Stomach smooth muscle (tissue), 2 donors: ENCODE measurements around the gene MLC1.

Source experiments
- H3K27ac ChIP-seq: one replicate; pipeline ENCODE4 v1.7.0; 2013; ENCODE audit warnings: mild to moderate bottlenecking, low read length, inconsistent platforms
- H3K27me3 ChIP-seq, 2 donors: one replicate each; pipeline ENCODE4 v1.7.0; 2013; ENCODE audit warnings: low read length in 2 of 2; ENCODE audit not compliant: insufficient read depth in 2 of 2, control insufficient read depth in 1 of 2
- H3K36me3 ChIP-seq, 2 donors: one replicate each; pipeline ENCODE4 v1.7.0; 2013; ENCODE audit warnings: low read length in 2 of 2; ENCODE audit not compliant: control insufficient read depth in 2 of 2, insufficient read depth in 2 of 2
- H3K4me1 ChIP-seq: one replicate; pipeline ENCODE4 v1.7.0; 2013; ENCODE audit warnings: low read length; ENCODE audit not compliant: control insufficient read depth, insufficient read depth
- H3K4me3 ChIP-seq, 2 donors: one replicate each; pipeline ENCODE4 v1.7.0; 2013; ENCODE audit warnings: low read length in 2 of 2
- H3K9ac ChIP-seq, 2 donors: one replicate each; pipeline ENCODE4 v1.7.0; 2013; ENCODE audit warnings: low read length in 2 of 2, mild to moderate bottlenecking in 1 of 2
- H3K9me3 ChIP-seq, 2 donors: one replicate each; pipeline ENCODE4 v1.7.0; 2013; ENCODE audit warnings: low read length in 2 of 2; ENCODE audit not compliant: control insufficient read depth in 2 of 2
- donor health status: healthy.
- donor health status: Pancreatic carcinoma.

MLC1 gene

DNA sequence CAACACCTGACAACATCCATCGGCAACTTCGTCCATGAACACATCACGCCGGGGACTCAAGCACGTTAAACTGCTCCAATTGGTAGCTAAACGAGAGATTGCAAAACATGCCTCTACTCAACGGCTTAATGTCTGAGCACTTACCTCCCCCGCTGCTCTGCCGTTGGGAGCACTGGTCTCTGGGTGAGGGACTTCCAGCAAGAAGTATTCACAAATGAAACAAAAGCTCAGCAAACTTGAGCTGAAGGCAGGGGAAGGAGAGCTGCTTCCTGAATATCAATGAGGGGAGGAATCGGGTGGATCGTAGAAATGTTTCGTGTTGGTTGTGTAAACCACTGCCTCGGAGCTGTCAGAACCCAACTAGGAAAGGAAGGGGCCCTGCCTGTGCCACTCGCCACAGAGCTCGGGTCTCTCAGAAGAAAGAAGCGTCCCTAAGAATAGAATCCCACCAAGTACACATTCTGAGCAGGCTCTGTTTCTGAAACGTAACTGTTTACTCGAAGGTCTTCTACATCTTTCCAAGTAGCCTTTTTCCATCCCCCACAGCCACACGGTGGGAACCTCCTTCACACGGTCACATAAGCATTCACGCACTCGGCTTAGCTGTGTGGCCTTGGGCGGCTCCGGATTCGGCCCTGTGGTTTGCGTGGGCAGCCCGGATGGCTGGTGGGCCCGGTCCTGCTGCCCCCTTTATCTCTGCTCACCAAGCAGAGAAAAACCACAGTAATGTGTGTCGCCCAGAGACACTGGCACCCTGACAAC is at the start of gene MLC1:
TSS of gene MLC1 (minus strand) at position 216 of the 762 bp plus-strand sequence. CDS start 524 bp downstream, outside the sequence.
- Histone ChIP-seq H3K9ac (no peak within 1 kb of the TSS), H3K36me3 (no peaks in the 10 kb centered on the region), H3K4me1 (no peaks in the 10 kb centered on the region), H3K27me3 (peaks cover 19 to 42% of the 10 kb centered on the region in 2 donors), H3K4me3 (no peak within 1 kb of the TSS), H3K9me3 (peaks cover 0 to 3% of the 10 kb centered on the region in 2 donors), H3K27ac (no peak within 1 kb of the TSS)

DNA sequence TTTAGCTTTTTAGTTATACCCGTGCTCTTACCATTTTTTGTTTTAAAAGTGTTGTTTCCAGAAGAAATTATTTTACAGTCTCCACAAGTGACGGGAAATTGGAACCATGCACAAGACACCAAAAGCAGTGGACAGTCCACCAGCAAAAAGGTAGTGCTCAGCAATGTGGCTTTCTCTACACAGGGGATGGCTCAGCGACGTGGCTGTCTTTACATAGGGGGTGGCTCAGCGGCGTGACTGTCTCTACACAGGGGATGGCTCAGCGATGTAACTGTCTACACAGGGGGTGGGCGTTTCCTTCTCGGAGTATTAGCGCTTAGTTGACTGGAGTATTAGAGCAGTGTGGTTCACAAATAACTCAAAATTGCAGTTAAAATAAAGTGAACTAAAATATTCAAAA is 49.3 kb upstream of the MLC1 start:
- H3K4me1 ChIP-seq: peaks cover 4% of the 10 kb centered on the region
- no peak overlapping the region for H3K9ac ChIP-seq
- H3K9me3 ChIP-seq: no peaks in the 10 kb centered on the region
- no peak overlapping the region for H3K4me3 ChIP-seq
- no peak overlapping the region for H3K27ac ChIP-seq
- peaks cover 0 to 1% of the 10 kb centered on the region in 2 donors for H3K27me3 ChIP-seq
- H3K36me3 ChIP-seq: no peaks in the 10 kb centered on the region

DNA sequence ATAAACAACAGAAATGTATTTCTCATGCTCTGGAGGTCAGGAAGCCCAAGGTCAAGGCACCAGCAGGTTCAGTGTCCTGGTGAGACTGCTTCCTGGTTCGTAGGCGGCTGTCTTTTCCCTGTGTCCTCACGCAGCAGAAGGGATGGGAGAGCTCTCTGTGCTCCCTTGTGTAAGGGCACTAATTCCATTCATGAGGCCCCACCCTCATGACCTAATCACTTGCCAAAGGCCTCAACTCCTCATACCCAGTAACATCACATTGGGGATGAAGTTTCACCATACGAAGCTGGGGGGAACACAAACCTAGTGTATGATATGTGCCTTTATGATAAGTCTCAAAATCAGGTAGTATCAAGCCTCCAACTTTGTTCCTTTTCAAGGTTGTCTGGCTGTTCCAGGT is 46.7 kb upstream of the MLC1 start:
- Histone ChIP-seq H3K9me3 (no peaks in the 10 kb centered on the region), H3K27me3 (peaks cover 0 to 2% of the 10 kb centered on the region in 2 donors), H3K4me1 (peaks cover 4% of the 10 kb centered on the region), H3K9ac (no peak overlapping the region), H3K27ac (no peak overlapping the region), H3K4me3 (no peak overlapping the region), H3K36me3 (no peaks in the 10 kb centered on the region)

DNA sequence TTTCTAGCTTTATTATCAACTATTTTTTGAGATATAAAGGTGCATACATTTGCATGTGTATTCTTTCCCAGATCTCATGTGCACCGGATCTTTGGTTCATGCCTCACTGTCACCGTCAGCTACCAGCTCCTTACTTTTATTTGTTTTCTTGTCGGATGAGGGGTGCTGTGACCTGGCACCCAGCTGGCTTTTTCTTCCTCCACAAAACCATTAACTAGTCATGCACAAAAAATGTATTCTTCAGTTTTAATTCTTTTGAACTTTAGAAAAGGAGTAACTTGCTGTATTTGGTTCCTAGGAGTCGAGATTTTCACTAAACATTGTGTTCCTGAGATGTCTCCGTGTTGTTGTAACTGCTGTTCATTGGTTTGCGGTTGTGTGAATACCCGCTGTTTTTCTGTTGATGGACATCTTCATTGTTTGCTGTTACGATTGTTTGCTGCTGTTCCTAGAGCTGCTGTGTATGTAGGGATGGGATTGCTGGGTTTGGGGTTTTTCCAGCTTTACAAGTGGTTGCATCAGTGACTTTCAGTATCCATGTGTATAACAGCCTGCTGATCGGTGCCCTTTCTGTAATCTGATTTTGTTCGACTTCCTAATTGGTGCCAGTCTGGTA is 44.0 kb upstream of the MLC1 start:
- Histone ChIP-seq H3K27me3 (peaks cover 0 to 2% of the 10 kb centered on the region in 2 donors), H3K36me3 (no peaks in the 10 kb centered on the region), H3K4me1 (no peaks in the 10 kb centered on the region), H3K9me3 (no peaks in the 10 kb centered on the region), H3K27ac (no peak overlapping the region), H3K4me3 (no peak overlapping the region), H3K9ac (no peak overlapping the region)

DNA sequence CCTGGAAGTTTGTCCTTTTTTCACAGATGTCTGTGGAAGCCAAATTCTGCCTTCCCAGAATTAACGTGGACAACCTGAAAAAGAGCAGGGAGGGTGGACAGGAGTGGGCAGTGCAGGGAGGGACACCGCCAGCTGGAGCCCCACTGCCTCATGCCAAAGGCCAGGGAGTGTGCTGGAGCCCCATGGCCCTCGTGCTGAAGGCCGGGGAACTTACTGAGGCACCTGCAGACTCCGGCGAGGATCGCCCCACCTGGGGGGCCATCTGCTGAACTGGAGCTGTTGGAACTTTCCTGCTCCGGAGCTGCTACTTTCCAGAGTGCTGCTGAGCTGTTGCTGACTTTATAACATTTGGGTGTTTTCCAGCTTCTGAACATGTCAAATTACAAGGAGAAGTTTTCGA is 39.8 kb upstream of the MLC1 start:
- Histone ChIP-seq H3K4me3 (no peak overlapping the region), H3K9ac (no peak overlapping the region), H3K4me1 (no peaks in the 10 kb centered on the region), H3K36me3 (no peaks in the 10 kb centered on the region), H3K9me3 (no peaks in the 10 kb centered on the region), H3K27me3 (peaks cover 0 to 5% of the 10 kb centered on the region in 2 donors), H3K27ac (no peak overlapping the region)

DNA sequence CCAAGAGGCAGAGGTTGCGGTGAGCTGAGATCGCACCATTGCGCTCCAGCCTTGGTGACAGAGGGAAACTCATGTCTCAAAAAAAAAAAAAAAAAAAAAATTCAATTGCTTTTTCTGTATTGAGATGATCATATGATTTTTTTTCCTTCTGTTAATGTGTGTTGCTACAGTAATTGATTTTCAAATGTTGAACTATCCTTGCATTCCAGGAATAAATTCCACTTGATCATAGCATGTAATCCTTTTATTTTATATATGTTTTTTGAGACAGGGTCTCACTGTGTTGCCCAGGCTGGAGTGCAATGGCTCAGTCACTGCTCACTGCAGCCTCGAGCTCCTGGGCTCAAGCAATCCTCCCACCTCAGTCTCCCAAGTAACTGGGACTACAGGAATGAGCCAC is 37.9 kb upstream of the MLC1 start:
- Histone ChIP-seq H3K4me1 (peaks cover 4% of the 10 kb centered on the region), H3K27me3 (peaks cover 0 to 7% of the 10 kb centered on the region in 2 donors), H3K36me3 (no peaks in the 10 kb centered on the region), H3K9ac (no peak overlapping the region), H3K27ac (no peak overlapping the region), H3K9me3 (no peaks in the 10 kb centered on the region), H3K4me3 (no peak overlapping the region)

DNA sequence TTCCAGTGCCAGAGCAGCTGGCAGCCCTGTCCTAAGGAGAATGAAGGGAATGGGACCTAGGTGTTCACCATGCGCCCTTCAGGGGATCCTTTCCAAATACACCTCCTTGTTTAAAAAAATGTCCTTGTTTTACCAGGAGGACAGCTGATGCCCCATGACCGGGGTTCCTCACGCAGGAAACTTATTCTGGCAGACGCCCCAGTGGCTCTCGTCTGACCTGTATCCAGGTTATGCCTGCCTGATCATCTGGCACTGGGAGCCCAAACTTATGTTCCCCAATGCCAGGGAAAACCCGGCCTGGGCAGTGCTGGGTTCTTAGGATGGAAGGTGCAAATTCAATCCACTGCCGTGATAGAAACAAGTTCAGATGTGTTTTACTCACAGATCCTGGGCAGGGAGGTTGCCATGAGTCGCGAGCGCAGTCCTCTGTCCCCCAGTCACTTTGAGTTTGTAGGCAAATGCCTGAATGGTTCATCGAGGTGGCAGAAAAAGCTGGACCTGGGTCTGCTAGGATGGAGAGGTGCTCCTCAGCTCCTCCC is 36.0 kb upstream of the MLC1 start:
- H3K9me3 ChIP-seq: no peaks in the 10 kb centered on the region

DNA sequence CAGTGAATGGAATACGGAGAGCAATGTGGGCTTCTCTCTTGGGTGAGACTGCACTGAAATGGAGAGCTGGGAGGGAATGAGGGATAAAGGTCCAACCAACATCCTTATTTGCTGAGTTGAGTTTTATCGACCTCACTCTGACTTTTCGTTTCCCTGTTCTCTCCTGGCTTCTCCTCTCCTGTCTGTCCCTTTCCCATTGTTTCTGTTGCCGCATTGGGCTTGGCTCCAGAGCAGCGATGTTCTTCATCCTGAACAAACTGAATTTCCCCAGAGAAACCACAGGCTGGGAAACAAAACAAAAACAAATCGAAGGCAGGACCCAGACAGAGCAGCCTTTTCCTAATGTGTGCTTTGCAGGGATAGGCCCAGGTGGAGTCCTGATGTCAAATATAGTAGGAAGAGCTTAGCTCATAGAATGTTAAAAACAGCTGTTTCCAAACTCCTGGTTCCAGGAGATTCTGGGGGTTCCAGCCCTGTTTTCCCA is 34.6 kb upstream of the MLC1 start:
- Histone ChIP-seq H3K27me3 (peaks cover 0 to 7% of the 10 kb centered on the region in 2 donors), H3K36me3 (no peaks in the 10 kb centered on the region), H3K9me3 (no peaks in the 10 kb centered on the region), H3K27ac (no peak overlapping the region), H3K9ac (no peak overlapping the region), H3K4me3 (no peak overlapping the region), H3K4me1 (peaks cover 9% of the 10 kb centered on the region)

More for the DNA sequence above, 36.0 kb upstream of the MLC1 start:
- H3K27me3 ChIP-seq: peaks cover 0 to 7% of the 10 kb centered on the region in 2 donors
- H3K4me1 ChIP-seq: peaks cover 4% of the 10 kb centered on the region
- H3K4me3 ChIP-seq: no peak overlapping the region
- H3K9ac ChIP-seq: no peak overlapping the region
- no peak overlapping the region for H3K27ac ChIP-seq
- H3K36me3 ChIP-seq: no peaks in the 10 kb centered on the region

DNA sequence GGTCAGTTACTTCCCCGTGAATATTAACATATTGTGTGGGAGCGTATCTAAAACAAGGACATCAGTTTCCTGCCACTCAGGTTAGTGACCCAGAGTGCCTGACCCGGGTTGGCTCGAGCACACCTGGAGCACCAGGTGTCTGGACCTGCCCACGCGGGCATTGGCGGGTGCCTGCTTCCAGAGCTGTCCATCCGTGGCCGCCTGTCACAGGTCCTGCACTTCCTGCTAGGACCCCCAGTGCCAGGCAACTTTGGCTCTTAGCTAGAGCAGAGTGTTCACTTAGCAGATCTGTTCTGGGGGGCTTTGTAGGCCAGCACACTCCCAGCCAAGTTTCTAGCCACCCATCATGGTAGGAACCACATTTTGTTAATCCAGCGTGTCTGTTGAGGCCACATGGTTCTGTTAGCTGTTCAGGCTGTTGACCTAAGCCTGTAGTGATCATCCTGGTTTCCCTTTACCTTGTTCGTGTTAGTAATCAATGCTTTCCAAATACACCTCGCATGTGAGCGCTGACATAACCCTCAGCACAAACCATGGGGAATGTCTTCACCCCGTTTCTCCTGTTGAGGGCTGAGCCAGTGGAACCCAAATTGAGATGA is 34.0 kb upstream of the MLC1 start:
- no peak overlapping the region for H3K27ac ChIP-seq

DNA sequence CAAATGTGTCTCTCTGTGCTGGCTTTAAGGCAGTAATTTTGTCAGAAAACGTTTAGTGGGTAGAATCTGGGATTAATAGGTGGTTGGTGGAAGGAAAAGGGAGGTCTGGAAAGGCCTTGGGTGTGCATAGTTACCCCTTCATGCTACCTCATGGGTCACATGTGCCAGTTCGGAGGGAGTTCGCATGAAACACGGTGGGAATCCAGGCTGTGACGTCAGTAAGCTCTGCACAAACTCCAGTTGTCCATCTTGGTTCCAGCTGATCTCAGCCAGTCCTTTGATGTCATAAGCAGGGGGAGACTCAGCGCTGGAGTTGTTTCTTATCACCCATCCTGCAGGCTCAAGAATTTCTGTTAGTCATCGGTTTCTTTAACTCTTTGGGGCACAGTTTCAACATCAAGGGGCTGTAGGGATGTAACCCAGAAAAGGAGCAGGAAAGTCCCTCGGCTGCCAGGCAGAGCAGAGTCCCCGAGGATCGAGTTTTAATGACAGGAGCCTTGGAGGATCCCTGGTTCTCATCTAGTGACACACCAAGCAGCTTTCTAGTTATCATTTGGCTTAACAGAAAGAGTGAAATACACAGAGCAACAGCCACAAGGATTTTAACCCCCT is 33.4 kb upstream of the MLC1 start:
- Histone ChIP-seq H3K27me3 (peaks cover 0 to 7% of the 10 kb centered on the region in 2 donors), H3K4me3 (no peak overlapping the region), H3K9me3 (no peaks in the 10 kb centered on the region), H3K27ac (no peak overlapping the region), H3K36me3 (no peaks in the 10 kb centered on the region), H3K9ac (no peak overlapping the region), H3K4me1 (peaks cover 15% of the 10 kb centered on the region)

More for the DNA sequence above, 34.0 kb upstream of the MLC1 start:
- Histone ChIP-seq H3K9me3 (no peaks in the 10 kb centered on the region), H3K36me3 (no peaks in the 10 kb centered on the region), H3K4me1 (peaks cover 14% of the 10 kb centered on the region), H3K27me3 (peaks cover 0 to 7% of the 10 kb centered on the region in 2 donors), H3K4me3 (no peak overlapping the region), H3K9ac (no peak overlapping the region)
